ENCODE measurements around the gene C10orf90.

Gene C10orf90

GRCh38 chr10:126592901-126593300, 77.6 kb downstream of the C10orf90 start:
- Histone ChIP-seq H3F3A (ENCODE audit: low read depth) (no peaks in the 10 kb centered on the region), H3K79me2 (ENCODE audit: insufficient read depth, low read length) (no peaks in the 10 kb centered on the region), H2AFZ (ENCODE audit: low read length) (no peak overlapping the region), H3K27me3 (ENCODE audit: insufficient read depth, low read length, poor library complexity, severe bottlenecking) (no peaks in the 10 kb centered on the region), H3K4me3 (ENCODE audit: low read length, poor library complexity, severe bottlenecking) (no peak overlapping the region), H3K9me2 (replicated peaks; ENCODE audit: low read depth, low read length) (no peaks in the 10 kb centered on the region), H3K4me1 (ENCODE audit: insufficient read depth, low read length, poor library complexity, severe bottlenecking) (no peaks in the 10 kb centered on the region), H3K9me3 (ENCODE audit: insufficient read depth, low read depth, low read length) (no peaks in the 10 kb centered on the region; the same call in 1 of the 2 replicates), H3K4me2 (ENCODE audit: low read depth, low read length, poor library complexity, severe bottlenecking) (no peak overlapping the region), H3K9ac (ENCODE audit: low read depth, low read length, poor library complexity, severe bottlenecking) (no peak overlapping the region), H3K36me3 (ENCODE audit: insufficient read depth, low read length) (no peaks in the 10 kb centered on the region), H4K20me1 (ENCODE audit: insufficient read depth, low read length, poor library complexity, severe bottlenecking) (no peaks in the 10 kb centered on the region)
- TF ChIP-seq EZH2phosphoT487 (IDR thresholded peaks at IDR 0.05; ENCODE audit: borderline replicate concordance), result no peak
- TF ChIP-seq, protein P1, sequence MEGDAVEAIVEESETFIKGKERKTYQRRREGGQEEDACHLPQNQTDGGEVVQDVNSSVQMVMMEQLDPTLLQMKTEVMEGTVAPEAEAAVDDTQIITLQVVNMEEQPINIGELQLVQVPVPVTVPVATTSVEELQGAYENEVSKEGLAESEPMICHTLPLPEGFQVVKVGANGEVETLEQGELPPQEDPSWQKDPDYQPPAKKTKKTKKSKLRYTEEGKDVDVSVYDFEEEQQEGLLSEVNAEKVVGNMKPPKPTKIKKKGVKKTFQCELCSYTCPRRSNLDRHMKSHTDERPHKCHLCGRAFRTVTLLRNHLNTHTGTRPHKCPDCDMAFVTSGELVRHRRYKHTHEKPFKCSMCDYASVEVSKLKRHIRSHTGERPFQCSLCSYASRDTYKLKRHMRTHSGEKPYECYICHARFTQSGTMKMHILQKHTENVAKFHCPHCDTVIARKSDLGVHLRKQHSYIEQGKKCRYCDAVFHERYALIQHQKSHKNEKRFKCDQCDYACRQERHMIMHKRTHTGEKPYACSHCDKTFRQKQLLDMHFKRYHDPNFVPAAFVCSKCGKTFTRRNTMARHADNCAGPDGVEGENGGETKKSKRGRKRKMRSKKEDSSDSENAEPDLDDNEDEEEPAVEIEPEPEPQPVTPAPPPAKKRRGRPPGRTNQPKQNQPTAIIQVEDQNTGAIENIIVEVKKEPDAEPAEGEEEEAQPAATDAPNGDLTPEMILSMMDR (conservative IDR thresholded peaks at IDR 0.05; ENCODE audit: low read length), result no peak

GRCh38 chr10:126588024-126588423, 82.5 kb downstream of the C10orf90 start:
- H3K9ac ChIP-seq (ENCODE audit: low read depth, low read length, poor library complexity, severe bottlenecking), result no peak overlapping the region
- H3K4me1 ChIP-seq (ENCODE audit: insufficient read depth, low read length, poor library complexity, severe bottlenecking), result no peaks in the 10 kb centered on the region
- no peaks in the 10 kb centered on the region for H3K9me2 ChIP-seq (replicated peaks; ENCODE audit: low read depth, low read length)
- H3K4me2 ChIP-seq (ENCODE audit: low read depth, low read length, poor library complexity, severe bottlenecking), result no peak overlapping the region
- no peaks in the 10 kb centered on the region for H4K20me1 ChIP-seq (ENCODE audit: insufficient read depth, low read length, poor library complexity, severe bottlenecking)
- H3K27me3 ChIP-seq (ENCODE audit: insufficient read depth, low read length, poor library complexity, severe bottlenecking), result no peaks in the 10 kb centered on the region
- H3K4me3 ChIP-seq (ENCODE audit: low read length, poor library complexity, severe bottlenecking), result no peak overlapping the region
- no peaks in the 10 kb centered on the region for H3F3A ChIP-seq (ENCODE audit: low read depth)
- TF ChIP-seq, protein P1 (conservative IDR thresholded peaks at IDR 0.05; ENCODE audit: low read length), result no peak
- TF ChIP-seq EZH2phosphoT487 (IDR thresholded peaks at IDR 0.05; ENCODE audit: borderline replicate concordance), result no peak
- no peaks in the 10 kb centered on the region for H3K79me2 ChIP-seq (ENCODE audit: insufficient read depth, low read length)
- no peaks in the 10 kb centered on the region for H3K9me3 ChIP-seq (ENCODE audit: insufficient read depth, low read depth, low read length)
- H2AFZ ChIP-seq (ENCODE audit: low read length), result no peak overlapping the region
- H3K36me3 ChIP-seq (ENCODE audit: insufficient read depth, low read length), result no peaks in the 10 kb centered on the region

- Histone ChIP-seq H3K9me2 (replicated peaks; ENCODE audit: low read depth, low read length) (no peaks in the 10 kb centered on the region), H3K4me1 (ENCODE audit: insufficient read depth, low read length, poor library complexity, severe bottlenecking) (no peaks in the 10 kb centered on the region), H3K27me3 (ENCODE audit: insufficient read depth, low read length, poor library complexity, severe bottlenecking) (no peaks in the 10 kb centered on the region), H2AFZ (ENCODE audit: low read length) (no peak overlapping the region), H3K4me3 (ENCODE audit: low read length, poor library complexity, severe bottlenecking) (no peak overlapping the region), H3K36me3 (ENCODE audit: insufficient read depth, low read length) (no peaks in the 10 kb centered on the region), H3K4me2 (ENCODE audit: low read depth, low read length, poor library complexity, severe bottlenecking) (no peak overlapping the region), H3K9me3 (ENCODE audit: insufficient read depth, low read depth, low read length) (no peaks in the 10 kb centered on the region), H3F3A (ENCODE audit: low read depth) (no peaks in the 10 kb centered on the region), H3K79me2 (ENCODE audit: insufficient read depth, low read length) (no peaks in the 10 kb centered on the region), H4K20me1 (ENCODE audit: insufficient read depth, low read length, poor library complexity, severe bottlenecking) (no peaks in the 10 kb centered on the region), H3K9ac (ENCODE audit: low read depth, low read length, poor library complexity, severe bottlenecking) (no peak overlapping the region)
- TF ChIP-seq EZH2phosphoT487 (IDR thresholded peaks at IDR 0.05; ENCODE audit: borderline replicate concordance), result no peak
- TF ChIP-seq, protein P1 (conservative IDR thresholded peaks at IDR 0.05; ENCODE audit: low read length), result no peak
Observed at GRCh38 chr10:126586878-126587277, 83.6 kb downstream of the C10orf90 start.
